ENCODE results near the gene BCO2. TPM values are rescaled to one million over a fixed set of nuclear protein-coding genes. Genes with fewer than 3 reads are reported as not detected.

BCO2 gene
- total RNA-seq, 4 donors from 2014 or later = 2.9 to 5.8 (median 4.2) TPM

DNA sequence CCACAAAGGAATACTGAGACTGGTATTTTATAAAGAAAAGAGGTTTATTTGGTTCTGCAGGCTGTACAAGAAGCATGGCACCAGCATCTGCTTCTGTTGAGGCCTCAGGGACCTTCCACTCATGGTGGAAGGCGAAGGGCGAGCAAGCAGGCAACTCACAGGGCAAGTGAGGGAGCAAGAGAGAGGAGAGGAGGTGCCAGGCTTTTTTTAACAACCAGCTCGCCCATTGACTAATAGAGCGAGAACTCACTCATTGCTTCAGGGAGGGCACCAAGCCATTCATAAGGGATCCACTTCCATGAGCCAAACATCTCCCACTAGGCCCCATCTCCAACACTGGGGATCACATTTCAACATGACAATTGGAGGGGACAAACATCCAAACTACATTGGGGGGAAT, 52.2 kb downstream of the BCO2 start:
- Histone ChIP-seq H3K4me1 (peaks cover 10 to 11% of the 10 kb centered on the region in 2 donors), H3K9me3 (no peaks in the 10 kb centered on the region), H3K4me3 (peak overlapping the region in 3 of 4 donors; percentile 81 to 92 (median 88)), H3K36me3 (peaks cover 0 to 22% of the 10 kb centered on the region in 2 donors), H3K27me3 (no peaks in the 10 kb centered on the region), H3K27ac (peak overlapping the region; percentile 95 to 99 (median 98))
- peak in 1 of 2 donors; percentile 27 for DNase-seq
- TF ChIP-seq CTCF (IDR thresholded peaks at IDR 0.05 in 4 of 5, conservative IDR thresholded peaks at IDR 0.05 in 1 of 5) (no peak), POLR2A (IDR thresholded peaks at IDR 0.05) (no peak)
- intact Hi-C loops (cut with DNase I; ENCODE audit: low total_unique reads) (loop anchor here (10.0 kb wide), 2 partner anchors 327 to 1087 kb away; partner anchors contain the start of gene TTC12), in situ Hi-C loops (cut with MboI; ENCODE audit: low sequenced_read_pairs in 4 of 4) (no loop called here)
- no peak for ATAC-seq

DNA sequence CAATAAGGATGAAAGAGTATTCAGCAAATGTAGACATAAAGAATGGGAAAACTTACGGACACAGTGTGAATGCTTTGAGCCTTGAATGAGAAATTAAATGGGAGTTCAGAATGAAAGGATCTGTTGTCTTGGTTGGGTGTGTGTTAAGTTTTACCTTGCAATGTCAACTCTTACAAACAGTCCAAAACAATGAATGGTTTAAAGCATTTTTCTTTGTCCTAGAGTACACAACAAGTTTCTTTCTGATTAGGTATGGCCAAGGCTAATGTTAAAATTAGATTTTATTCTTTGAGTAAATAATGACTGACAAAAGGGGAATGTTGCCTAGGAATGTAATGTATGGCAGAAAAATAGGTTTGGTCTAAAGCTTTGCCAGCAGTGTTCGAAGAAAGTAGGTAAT, 53.4 kb downstream of the BCO2 start:
- Histone ChIP-seq H3K27me3 (no peaks in the 10 kb centered on the region), H3K4me1 (peaks cover 10 to 11% of the 10 kb centered on the region in 2 donors), H3K36me3 (peaks cover 0 to 34% of the 10 kb centered on the region in 2 donors), H3K27ac (no peak overlapping the region), H3K9me3 (no peaks in the 10 kb centered on the region), H3K4me3 (no peak overlapping the region)
- intact Hi-C loops (cut with DNase I; ENCODE audit: low total_unique reads) = loop anchor here (10.0 kb wide), 2 partner anchors 326 to 1086 kb away; partner anchors contain the start of gene TTC12
- in situ Hi-C loops (cut with MboI; ENCODE audit: low sequenced_read_pairs in 4 of 4) = no loop called here
- TF ChIP-seq POLR2A (IDR thresholded peaks at IDR 0.05) (no peak), CTCF (IDR thresholded peaks at IDR 0.05 in 4 of 5, conservative IDR thresholded peaks at IDR 0.05 in 1 of 5) (no peak)
- DNase-seq (no peak), ATAC-seq (no peak)

GRCh38 chr11:112229159-112229558, 53.8 kb downstream of the BCO2 start:
- no peaks in the 10 kb centered on the region for H3K9me3 ChIP-seq
- DNase-seq = no peak
- no peak for TF ChIP-seq POLR2A (IDR thresholded peaks at IDR 0.05)
- H3K4me1 ChIP-seq = peaks cover 10 to 11% of the 10 kb centered on the region in 2 donors
- intact Hi-C loops (cut with DNase I; ENCODE audit: low total_unique reads) = loop anchor here (10.0 kb wide), 2 partner anchors 326 to 1086 kb away; partner anchors contain the start of gene TTC12
- no peak overlapping the region for H3K4me3 ChIP-seq
- no peak overlapping the region for H3K27ac ChIP-seq
- H3K27me3 ChIP-seq = no peaks in the 10 kb centered on the region
- ATAC-seq = no peak
- in situ Hi-C loops (cut with MboI; ENCODE audit: low sequenced_read_pairs in 4 of 4) = no loop called here
- H3K36me3 ChIP-seq = peaks cover 0 to 39% of the 10 kb centered on the region in 2 donors

GRCh38 chr11:112229746-112230433, 54.6 kb downstream of the BCO2 start:
- ATAC-seq (no peak), DNase-seq (no peak)
- Histone ChIP-seq H3K9me3 (no peaks in the 10 kb centered on the region), H3K4me3 (no peak overlapping the region), H3K27ac (no peak overlapping the region), H3K36me3 (peaks cover 0 to 46% of the 10 kb centered on the region in 2 donors), H3K4me1 (peaks cover 10 to 11% of the 10 kb centered on the region in 2 donors), H3K27me3 (no peaks in the 10 kb centered on the region)
- in situ Hi-C loops (cut with MboI; ENCODE audit: low sequenced_read_pairs in 4 of 4) (no loop called here), intact Hi-C loops (cut with DNase I; ENCODE audit: low total_unique reads) (loop anchor here (10.0 kb wide), 2 partner anchors 325 to 1085 kb away; partner anchors contain the start of gene TTC12)
- no peak for TF ChIP-seq CTCF (IDR thresholded peaks at IDR 0.05 in 4 of 5, conservative IDR thresholded peaks at IDR 0.05 in 1 of 5)
- no peak for TF ChIP-seq POLR2A (IDR thresholded peaks at IDR 0.05)

DNA sequence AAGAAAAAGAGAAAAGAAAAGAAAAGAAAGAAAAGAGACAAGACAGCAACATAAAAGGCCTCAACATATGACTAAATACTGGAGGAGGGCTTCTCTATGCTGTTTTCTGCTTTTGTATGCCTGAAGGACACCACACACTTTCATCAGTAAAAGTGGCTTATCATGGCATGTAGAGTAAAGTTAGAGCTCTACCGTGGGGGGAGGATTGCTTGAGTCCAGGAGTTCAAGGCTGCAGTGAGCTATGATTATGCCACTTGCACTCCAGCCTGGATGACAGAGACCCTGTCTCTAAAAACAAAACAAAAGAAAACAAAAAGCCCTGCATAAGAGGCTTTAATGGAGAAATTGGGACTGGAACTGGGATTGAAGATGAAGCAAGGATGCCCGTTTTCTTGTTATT, 56.6 kb downstream of the BCO2 start:
- no peak for TF ChIP-seq CTCF (IDR thresholded peaks at IDR 0.05 in 4 of 5, conservative IDR thresholded peaks at IDR 0.05 in 1 of 5)
- no peak for TF ChIP-seq POLR2A (IDR thresholded peaks at IDR 0.05)
- in situ Hi-C loops (cut with MboI; ENCODE audit: low sequenced_read_pairs in 4 of 4) = no loop called here
- Histone ChIP-seq H3K9me3 (no peaks in the 10 kb centered on the region), H3K4me3 (no peak overlapping the region), H3K27me3 (no peaks in the 10 kb centered on the region), H3K4me1 (peaks cover 8 to 10% of the 10 kb centered on the region in 2 donors), H3K36me3 (peaks cover 0 to 66% of the 10 kb centered on the region in 2 donors), H3K27ac (no peak overlapping the region)
- intact Hi-C loops (cut with DNase I; ENCODE audit: low total_unique reads) = no loop called here
- ATAC-seq = no peak
- DNase-seq = no peak
